ENCODE measurements around the gene PLA2G4A. TPM values are rescaled to one million over a fixed set of nuclear protein-coding genes. Genes with fewer than 3 reads are reported as not detected.

The PLA2G4A gene
- total and polyA plus RNA-seq, 2 donors (not counting 3 experiments of a cell fraction or from before 2014, with no cell fraction given): 8.2 to 13.3 TPM

DNA sequence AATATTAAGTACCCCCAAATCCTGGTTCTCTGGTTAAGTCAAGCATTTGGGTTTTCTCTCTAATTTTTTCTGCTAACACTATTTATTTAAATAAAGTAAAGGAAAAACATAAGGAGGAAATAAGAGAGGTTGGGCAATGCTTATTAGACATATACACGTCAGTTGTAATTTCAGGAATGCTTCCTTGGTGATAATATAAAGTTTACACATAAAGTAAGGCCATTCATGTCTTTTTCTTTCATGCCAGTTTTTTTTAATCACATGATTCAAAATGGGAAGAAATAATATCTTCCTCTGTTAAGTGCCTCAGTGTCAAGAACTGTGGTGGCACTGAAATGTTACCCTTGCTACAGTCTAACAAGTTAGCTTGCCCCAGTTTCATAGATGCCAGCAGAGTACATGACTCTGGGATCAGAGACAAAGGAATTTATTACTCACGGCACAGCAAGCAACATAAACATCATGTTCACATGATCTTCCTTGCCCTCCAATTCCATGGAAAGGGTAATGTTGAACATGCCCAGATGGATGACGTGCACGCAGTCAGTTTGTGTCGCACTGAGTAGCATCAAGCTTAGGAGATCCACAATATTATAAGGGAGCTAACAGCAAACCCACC lies 184.9 kb downstream of the PLA2G4A start:
- FAIRE-seq (no peak), DNase-seq (ENCODE audit: low read depth, low spot score) (no peak)
- Histone ChIP-seq H3K4me3 (replicated peaks in 1 of 3; ENCODE audit: insufficient read depth in 1 of 3, low read depth in 1 of 3, low read length in 3 of 3) (no peak overlapping the region), H3K9ac (replicated peaks; ENCODE audit: extremely low read depth, insufficient read depth, low read length) (no peak overlapping the region), H4K20me1 (replicated peaks; ENCODE audit: control insufficient read depth, extremely low read depth, insufficient read depth, low read length) (no peaks in the 10 kb centered on the region), H3K4me2 (ENCODE audit: insufficient read depth, low read length) (no peak overlapping the region), H2AFZ (ENCODE audit: low read depth, low read length) (no peak overlapping the region), H3K27me3 (ENCODE audit: control insufficient read depth in 2 of 2, insufficient read depth in 2 of 2, low read length in 2 of 2) (no peaks in the 10 kb centered on the region), H3K79me2 (ENCODE audit: control insufficient read depth, insufficient read depth, low read length) (no peaks in the 10 kb centered on the region), H3K36me3 (ENCODE audit: control insufficient read depth in 2 of 2, extremely low read depth in 1 of 2, insufficient read depth in 2 of 2, low read length in 2 of 2) (no peaks in the 10 kb centered on the region), H3K9me1 (replicated peaks; ENCODE audit: control insufficient read depth, extremely low read depth, insufficient read depth, low read length) (no peaks in the 10 kb centered on the region), H3K9me3 (replicated peaks; ENCODE audit: control insufficient read depth, insufficient read depth, low read length) (no peaks in the 10 kb centered on the region), H3K4me1 (ENCODE audit: control insufficient read depth, extremely low read depth, insufficient read depth, low read length) (peaks cover 6% of the 10 kb centered on the region), H3K27ac (ENCODE audit: insufficient read depth, low read depth, low read length) (no peak overlapping the region)
- no TSS peak for BruUV-seq (replicated peaks)
- dilution Hi-C loops (cut with MboI; ENCODE audit: extremely low pct_ligation_motif_present, low sequenced_read_pairs): no loop called here
- ChIA-PET CTCF (interaction anchor here (2.4 kb wide), 1 partner anchor 16 kb away, joined by 5 read pairs; no protein-coding TSS in a partner anchor), POLR2A (no interaction called here)
- intact Hi-C loops (cut with micrococcal nuclease): no loop called here
- TF ChIP-seq EZH2 (IDR thresholded peaks at IDR 0.05; ENCODE audit: borderline replicate concordance, low read depth, low read length, severe bottlenecking) (no peak), MAX (IDR thresholded peaks at IDR 0.05; ENCODE audit: insufficient read depth, insufficient read length) (no peak), FOS (IDR thresholded peaks at IDR 0.05; ENCODE audit: borderline replicate concordance, insufficient read depth, low read length) (no peak), CTCF (IDR thresholded peaks at IDR 0.05; ENCODE audit: extremely low read depth in 1 of 2, insufficient read depth in 1 of 2, low read depth in 1 of 2, low read length in 2 of 2) (no peak), POLR2A (IDR thresholded peaks at IDR 0.05; ENCODE audit: low read depth, low read length) (no peak), POLR2AphosphoS5 (IDR thresholded peaks at IDR 0.05; ENCODE audit: insufficient read depth, low read depth, low read length) (no peak), MYC (IDR thresholded peaks at IDR 0.05; ENCODE audit: low read depth, low read length) (no peak), GATA2 (IDR thresholded peaks at IDR 0.05; ENCODE audit: insufficient read depth, insufficient read length, low read depth, low read length) (no peak), JUN (IDR thresholded peaks at IDR 0.05; ENCODE audit: borderline replicate concordance, insufficient read depth, insufficient read length, low read depth) (no peak)
